ENCODE measurements around the gene METAP1D. TPM values are rescaled to one million over a fixed set of nuclear protein-coding genes. Genes with fewer than 3 reads are reported as not detected.

Gene METAP1D
- total RNA-seq, 1 experiment from 2014 or later = 4.7 TPM

DNA sequence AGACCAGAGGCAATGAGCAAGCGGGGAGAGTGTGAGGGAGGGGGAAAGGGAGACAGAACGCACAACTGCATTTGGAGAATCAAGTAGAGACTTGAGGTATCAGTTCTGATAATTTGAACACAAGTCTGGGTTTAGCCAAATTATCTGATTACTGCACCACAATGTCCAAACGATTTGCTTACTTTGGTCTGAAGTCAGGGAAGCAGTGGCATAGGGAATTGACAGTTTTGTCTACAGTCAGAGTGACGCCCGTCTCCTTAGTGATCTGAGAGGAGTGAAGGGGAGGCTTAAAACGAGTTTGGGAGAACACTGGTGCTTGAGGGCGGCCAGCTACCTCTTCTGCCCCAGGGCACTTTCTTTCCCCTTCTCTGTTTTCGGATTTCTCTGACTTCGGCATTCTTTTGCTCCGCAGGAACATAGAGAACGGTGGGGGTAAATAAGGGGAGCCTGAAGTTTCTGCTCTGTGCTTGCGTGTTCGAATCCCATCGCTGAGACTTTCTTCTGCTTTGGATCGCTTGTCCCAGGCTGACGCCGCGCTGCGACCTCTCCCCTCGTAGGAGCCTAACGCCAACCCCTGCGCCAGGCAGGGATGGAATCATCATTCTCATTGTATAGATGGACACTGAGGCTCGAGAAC is 105.8 kb downstream of the METAP1D start (continued):
- TF ChIP-seq, protein P1, sequence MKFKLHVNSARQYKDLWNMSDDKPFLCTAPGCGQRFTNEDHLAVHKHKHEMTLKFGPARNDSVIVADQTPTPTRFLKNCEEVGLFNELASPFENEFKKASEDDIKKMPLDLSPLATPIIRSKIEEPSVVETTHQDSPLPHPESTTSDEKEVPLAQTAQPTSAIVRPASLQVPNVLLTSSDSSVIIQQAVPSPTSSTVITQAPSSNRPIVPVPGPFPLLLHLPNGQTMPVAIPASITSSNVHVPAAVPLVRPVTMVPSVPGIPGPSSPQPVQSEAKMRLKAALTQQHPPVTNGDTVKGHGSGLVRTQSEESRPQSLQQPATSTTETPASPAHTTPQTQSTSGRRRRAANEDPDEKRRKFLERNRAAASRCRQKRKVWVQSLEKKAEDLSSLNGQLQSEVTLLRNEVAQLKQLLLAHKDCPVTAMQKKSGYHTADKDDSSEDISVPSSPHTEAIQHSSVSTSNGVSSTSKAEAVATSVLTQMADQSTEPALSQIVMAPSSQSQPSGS (CRISPR knock-in tag; IDR thresholded peaks at IDR 0.05; ENCODE audit: borderline replicate concordance, low read depth) = no peak
- TF ChIP-seq, protein P2, sequence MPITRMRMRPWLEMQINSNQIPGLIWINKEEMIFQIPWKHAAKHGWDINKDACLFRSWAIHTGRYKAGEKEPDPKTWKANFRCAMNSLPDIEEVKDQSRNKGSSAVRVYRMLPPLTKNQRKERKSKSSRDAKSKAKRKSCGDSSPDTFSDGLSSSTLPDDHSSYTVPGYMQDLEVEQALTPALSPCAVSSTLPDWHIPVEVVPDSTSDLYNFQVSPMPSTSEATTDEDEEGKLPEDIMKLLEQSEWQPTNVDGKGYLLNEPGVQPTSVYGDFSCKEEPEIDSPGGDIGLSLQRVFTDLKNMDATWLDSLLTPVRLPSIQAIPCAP (CRISPR knock-in tag; IDR thresholded peaks at IDR 0.05) = no peak
- TF ChIP-seq, protein P3, sequence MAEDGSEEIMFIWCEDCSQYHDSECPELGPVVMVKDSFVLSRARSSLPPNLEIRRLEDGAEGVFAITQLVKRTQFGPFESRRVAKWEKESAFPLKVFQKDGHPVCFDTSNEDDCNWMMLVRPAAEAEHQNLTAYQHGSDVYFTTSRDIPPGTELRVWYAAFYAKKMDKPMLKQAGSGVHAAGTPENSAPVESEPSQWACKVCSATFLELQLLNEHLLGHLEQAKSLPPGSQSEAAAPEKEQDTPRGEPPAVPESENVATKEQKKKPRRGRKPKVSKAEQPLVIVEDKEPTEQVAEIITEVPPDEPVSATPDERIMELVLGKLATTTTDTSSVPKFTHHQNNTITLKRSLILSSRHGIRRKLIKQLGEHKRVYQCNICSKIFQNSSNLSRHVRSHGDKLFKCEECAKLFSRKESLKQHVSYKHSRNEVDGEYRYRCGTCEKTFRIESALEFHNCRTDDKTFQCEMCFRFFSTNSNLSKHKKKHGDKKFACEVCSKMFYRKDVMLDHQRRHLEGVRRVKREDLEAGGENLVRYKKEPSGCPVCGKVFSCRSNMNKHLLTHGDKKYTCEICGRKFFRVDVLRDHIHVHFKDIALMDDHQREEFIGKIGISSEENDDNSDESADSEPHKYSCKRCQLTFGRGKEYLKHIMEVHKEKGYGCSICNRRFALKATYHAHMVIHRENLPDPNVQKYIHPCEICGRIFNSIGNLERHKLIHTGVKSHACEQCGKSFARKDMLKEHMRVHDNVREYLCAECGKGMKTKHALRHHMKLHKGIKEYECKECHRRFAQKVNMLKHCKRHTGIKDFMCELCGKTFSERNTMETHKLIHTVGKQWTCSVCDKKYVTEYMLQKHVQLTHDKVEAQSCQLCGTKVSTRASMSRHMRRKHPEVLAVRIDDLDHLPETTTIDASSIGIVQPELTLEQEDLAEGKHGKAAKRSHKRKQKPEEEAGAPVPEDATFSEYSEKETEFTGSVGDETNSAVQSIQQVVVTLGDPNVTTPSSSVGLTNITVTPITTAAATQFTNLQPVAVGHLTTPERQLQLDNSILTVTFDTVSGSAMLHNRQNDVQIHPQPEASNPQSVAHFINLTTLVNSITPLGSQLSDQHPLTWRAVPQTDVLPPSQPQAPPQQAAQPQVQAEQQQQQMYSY (CRISPR knock-in tag; IDR thresholded peaks at IDR 0.05) = no peak
- TF ChIP-seq, protein P4, sequence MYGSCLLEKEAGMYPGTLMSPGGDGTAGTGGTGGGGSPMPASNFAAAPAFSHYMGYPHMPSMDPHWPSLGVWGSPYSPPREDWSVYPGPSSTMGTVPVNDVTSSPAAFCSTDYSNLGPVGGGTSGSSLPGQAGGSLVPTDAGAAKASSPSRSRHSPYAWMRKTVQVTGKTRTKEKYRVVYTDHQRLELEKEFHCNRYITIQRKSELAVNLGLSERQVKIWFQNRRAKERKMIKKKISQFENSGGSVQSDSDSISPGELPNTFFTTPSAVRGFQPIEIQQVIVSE (CRISPR knock-in tag; IDR thresholded peaks at IDR 0.05; ENCODE audit: borderline replicate concordance) = no peak
- TF ChIP-seq, protein P5, sequence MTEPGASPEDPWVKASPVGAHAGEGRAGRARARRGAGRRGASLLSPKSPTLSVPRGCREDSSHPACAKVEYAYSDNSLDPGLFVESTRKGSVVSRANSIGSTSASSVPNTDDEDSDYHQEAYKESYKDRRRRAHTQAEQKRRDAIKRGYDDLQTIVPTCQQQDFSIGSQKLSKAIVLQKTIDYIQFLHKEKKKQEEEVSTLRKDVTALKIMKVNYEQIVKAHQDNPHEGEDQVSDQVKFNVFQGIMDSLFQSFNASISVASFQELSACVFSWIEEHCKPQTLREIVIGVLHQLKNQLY (CRISPR knock-in tag; IDR thresholded peaks at IDR 0.05) = no peak

DNA sequence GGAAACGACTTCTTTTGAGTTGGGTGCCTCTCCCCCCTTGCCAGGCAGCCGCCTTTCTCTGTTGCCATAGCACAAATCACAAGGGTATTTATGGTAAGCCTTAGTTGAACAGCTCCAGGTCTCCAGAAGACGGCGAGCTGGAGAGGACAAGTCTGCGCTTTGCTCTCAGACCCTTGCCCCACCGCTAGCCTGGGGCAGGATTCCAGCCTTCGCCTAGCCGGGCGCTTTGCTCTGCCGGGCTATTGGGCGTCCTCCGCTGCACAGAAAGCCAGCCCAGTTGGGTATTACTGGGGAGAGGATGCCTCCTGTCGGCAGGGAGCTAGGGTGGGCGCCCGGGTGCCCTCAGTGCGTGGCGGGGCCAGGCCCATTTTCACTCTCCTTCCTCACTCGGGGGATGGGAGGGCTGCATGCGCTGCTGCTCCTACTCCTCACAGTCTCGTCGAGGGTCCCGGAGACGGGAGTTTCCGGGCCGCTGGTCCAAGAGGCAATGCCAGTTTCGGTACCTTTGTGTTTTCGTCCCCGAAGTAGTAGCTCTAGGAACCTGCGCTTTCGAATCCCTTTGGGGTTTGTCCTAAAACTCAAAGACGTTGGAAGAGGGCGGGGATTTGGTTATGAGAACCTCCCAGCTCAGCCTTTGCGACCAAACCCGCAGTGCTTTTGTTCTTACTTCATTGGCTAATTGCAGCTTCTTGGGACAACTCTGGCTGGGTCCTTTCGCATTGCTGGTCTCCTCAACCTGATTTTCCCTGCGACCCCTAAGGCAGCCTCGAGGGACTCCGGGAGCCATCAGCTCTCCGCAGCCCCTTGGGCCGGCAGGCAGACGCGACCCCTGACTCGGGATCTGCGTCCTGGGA is 106.6 kb downstream of the METAP1D start:
- CTCF ChIA-PET = interaction anchor here (0.6 to 7.1 kb wide), 24 partner anchors 9 to 568 kb away, joined by 3 to 123 read pairs (median 3); partner anchors contain the start of gene DLX1
- Mint-ChIP-seq H3K27me3 (ENCODE audit: low read depth) (peaks cover 95% of the 10 kb centered on the region), H3K27ac (no peak overlapping the region), H3K4me3 (peak overlapping the region; percentile 72), H3K9me3 (no peaks in the 10 kb centered on the region), H3K36me3 (no peaks in the 10 kb centered on the region), H3K4me1 (peaks cover 47% of the 10 kb centered on the region)
- peak; percentile 73 for DNase-seq (ENCODE audit: low spot score)
- ATAC-seq = peak; percentile 23
- POLR2A ChIA-PET = interaction anchor here (0.5 to 1.5 kb wide), 4 partner anchors 13 to 467 kb away, joined by 3 to 6 read pairs (median 4); partner anchors contain the start of genes DLX1 and HAT1
- TF ChIP-seq, protein P6, sequence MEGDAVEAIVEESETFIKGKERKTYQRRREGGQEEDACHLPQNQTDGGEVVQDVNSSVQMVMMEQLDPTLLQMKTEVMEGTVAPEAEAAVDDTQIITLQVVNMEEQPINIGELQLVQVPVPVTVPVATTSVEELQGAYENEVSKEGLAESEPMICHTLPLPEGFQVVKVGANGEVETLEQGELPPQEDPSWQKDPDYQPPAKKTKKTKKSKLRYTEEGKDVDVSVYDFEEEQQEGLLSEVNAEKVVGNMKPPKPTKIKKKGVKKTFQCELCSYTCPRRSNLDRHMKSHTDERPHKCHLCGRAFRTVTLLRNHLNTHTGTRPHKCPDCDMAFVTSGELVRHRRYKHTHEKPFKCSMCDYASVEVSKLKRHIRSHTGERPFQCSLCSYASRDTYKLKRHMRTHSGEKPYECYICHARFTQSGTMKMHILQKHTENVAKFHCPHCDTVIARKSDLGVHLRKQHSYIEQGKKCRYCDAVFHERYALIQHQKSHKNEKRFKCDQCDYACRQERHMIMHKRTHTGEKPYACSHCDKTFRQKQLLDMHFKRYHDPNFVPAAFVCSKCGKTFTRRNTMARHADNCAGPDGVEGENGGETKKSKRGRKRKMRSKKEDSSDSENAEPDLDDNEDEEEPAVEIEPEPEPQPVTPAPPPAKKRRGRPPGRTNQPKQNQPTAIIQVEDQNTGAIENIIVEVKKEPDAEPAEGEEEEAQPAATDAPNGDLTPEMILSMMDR (IDR thresholded peaks at IDR 0.05) = peak; percentile 20; the same call in 1 of the 2 replicates
- no peak for TF ChIP-seq TP53 (CRISPR knock-in tag; IDR thresholded peaks at IDR 0.05)
- TF ChIP-seq, protein P7, sequence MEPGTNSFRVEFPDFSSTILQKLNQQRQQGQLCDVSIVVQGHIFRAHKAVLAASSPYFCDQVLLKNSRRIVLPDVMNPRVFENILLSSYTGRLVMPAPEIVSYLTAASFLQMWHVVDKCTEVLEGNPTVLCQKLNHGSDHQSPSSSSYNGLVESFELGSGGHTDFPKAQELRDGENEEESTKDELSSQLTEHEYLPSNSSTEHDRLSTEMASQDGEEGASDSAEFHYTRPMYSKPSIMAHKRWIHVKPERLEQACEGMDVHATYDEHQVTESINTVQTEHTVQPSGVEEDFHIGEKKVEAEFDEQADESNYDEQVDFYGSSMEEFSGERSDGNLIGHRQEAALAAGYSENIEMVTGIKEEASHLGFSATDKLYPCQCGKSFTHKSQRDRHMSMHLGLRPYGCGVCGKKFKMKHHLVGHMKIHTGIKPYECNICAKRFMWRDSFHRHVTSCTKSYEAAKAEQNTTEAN (CRISPR knock-in tag; IDR thresholded peaks at IDR 0.05) = no peak
- TF ChIP-seq, protein P8, sequence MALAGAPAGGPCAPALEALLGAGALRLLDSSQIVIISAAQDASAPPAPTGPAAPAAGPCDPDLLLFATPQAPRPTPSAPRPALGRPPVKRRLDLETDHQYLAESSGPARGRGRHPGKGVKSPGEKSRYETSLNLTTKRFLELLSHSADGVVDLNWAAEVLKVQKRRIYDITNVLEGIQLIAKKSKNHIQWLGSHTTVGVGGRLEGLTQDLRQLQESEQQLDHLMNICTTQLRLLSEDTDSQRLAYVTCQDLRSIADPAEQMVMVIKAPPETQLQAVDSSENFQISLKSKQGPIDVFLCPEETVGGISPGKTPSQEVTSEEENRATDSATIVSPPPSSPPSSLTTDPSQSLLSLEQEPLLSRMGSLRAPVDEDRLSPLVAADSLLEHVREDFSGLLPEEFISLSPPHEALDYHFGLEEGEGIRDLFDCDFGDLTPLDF (CRISPR knock-in tag; IDR thresholded peaks at IDR 0.05) = no peak
- TF ChIP-seq, protein P9, sequence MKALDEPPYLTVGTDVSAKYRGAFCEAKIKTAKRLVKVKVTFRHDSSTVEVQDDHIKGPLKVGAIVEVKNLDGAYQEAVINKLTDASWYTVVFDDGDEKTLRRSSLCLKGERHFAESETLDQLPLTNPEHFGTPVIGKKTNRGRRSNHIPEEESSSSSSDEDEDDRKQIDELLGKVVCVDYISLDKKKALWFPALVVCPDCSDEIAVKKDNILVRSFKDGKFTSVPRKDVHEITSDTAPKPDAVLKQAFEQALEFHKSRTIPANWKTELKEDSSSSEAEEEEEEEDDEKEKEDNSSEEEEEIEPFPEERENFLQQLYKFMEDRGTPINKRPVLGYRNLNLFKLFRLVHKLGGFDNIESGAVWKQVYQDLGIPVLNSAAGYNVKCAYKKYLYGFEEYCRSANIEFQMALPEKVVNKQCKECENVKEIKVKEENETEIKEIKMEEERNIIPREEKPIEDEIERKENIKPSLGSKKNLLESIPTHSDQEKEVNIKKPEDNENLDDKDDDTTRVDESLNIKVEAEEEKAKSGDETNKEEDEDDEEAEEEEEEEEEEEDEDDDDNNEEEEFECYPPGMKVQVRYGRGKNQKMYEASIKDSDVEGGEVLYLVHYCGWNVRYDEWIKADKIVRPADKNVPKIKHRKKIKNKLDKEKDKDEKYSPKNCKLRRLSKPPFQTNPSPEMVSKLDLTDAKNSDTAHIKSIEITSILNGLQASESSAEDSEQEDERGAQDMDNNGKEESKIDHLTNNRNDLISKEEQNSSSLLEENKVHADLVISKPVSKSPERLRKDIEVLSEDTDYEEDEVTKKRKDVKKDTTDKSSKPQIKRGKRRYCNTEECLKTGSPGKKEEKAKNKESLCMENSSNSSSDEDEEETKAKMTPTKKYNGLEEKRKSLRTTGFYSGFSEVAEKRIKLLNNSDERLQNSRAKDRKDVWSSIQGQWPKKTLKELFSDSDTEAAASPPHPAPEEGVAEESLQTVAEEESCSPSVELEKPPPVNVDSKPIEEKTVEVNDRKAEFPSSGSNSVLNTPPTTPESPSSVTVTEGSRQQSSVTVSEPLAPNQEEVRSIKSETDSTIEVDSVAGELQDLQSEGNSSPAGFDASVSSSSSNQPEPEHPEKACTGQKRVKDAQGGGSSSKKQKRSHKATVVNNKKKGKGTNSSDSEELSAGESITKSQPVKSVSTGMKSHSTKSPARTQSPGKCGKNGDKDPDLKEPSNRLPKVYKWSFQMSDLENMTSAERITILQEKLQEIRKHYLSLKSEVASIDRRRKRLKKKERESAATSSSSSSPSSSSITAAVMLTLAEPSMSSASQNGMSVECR (CRISPR knock-in tag; IDR thresholded peaks at IDR 0.05; ENCODE audit: borderline replicate concordance) = no peak
- TF ChIP-seq TEAD1 (CRISPR knock-in tag; IDR thresholded peaks at IDR 0.05) = no peak
- TF ChIP-seq JUN (CRISPR knock-in tag; IDR thresholded peaks at IDR 0.05) = no peak
- TF ChIP-seq FOXP1 (CRISPR knock-in tag; IDR thresholded peaks at IDR 0.05; ENCODE audit: borderline replicate concordance) = peak; percentile 49; the same call in 1 of the 2 replicates
- no peak for TF ChIP-seq ELF4 (CRISPR knock-in tag; IDR thresholded peaks at IDR 0.05; ENCODE audit: low read depth)
- no peak for TF ChIP-seq ETV6 (CRISPR knock-in tag; IDR thresholded peaks at IDR 0.05)

All from WTC11 (cell line).